Left cardiac atrium (tissue), 4 donors: ENCODE data around the gene MAFF. TPM values are rescaled to one million over a fixed set of nuclear protein-coding genes. Genes with fewer than 3 reads are reported as not detected.
A peak's percentile ranks its signal among the peaks of the same experiment; 100 is the strongest.

Experiments used
- ATAC-seq, 2 donors: fragments of 200-7000 bp; cut with Tn5 transposase; one replicate each; pipeline ENCODE4 v1.9.1; 2020; ENCODE audit warnings: mild to moderate bottlenecking in 2 of 2, moderate library complexity in 2 of 2
- DNase-seq: peaks from one replicate; pipeline ENCODE4 v3.0.0-alpha.2; 2020
- intact Hi-C, 2 donors: fragments of 100-400 bp; cut with DNase I; formaldehyde crosslinking; loops; one replicate each; pipeline versions ENCODE4 v1.14.1 to v1.15.1; 2022 to 2023
- total RNA-seq, 2 donors: library from RNA; stranded (reverse); fragmentation: NEBNext Ultra II Directional; extraction: Animal tissue kit (Norgen Biotek cat#: 25700); gene quantifications; one replicate each; pipeline ENCODE4 v1.2.1, GENCODE V29; 2021
- donor health status: DM: no; HTN: yes; CAD: no.
- donor health status: DM: no; HTN: yes; CAD: no; lungs with severe emphysema.
- donor health status: DM: yes; HTN: yes; CAD: no.
- donor health status: Dilated cardiomyopathy.

Gene MAFF
- total RNA-seq, 2 donors from 2014 or later = 9.4 to 27.8 TPM

GRCh38 chr22:38215156-38216038 lies 13.6 kb downstream of the MAFF start:
- intact Hi-C loops = no loop called here
- no peak for DNase-seq
- no peak for ATAC-seq

DNA sequence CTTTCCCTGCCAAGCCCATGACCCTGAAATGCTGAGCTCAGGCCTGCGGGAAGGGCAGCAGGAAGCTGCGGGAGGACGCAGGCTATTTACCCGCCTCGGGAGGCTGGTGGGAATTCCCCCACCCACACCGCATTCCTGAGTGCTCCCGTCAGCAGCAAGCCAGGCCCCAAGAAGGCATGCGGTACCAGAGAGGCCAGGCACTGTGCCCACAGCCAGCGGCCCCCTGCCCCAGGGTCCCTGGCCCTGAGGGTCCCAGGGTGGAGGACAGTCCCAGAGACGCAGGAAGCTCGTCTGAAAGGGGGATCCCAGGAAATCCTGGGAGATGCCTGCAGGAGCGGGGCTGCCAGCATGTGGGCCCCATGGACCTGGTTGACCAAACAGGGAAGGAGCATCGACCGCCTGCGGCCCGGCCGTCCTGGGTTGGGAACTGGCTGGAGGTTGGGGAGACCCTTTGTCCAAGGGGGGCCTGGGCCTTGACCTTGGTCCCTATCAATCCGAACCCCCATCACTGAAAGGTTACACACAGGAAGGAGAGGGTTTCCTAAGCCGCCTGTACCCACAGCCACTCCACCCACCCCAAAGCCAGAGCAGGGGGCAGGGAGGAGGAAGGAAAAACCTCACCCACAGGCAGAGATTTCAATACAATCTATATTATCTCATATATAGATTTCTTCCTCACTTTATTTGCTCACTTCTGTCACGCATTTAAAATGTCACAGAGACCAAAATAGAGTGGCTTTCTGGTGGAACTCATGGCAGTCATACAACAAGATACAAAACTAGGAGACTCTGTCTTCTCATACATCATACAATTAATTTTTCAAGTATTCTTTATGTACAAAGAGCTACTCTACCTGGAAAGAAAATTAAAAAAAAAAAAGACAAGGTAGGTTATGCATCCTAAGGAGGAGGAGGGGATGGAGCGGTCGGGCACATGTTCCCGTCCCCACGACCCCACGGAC lies 17.1 kb downstream of the MAFF start:
- peak; percentile 90 for DNase-seq
- ATAC-seq = peak; percentile 79 to 81
- intact Hi-C loops = no loop called here

- ATAC-seq (peak in 1 of 2 donors; percentile 5), DNase-seq (no peak)
- intact Hi-C loops = no loop called here
Observed at GRCh38 chr22:38219632-38220031, 17.8 kb downstream of the MAFF start.

DNA sequence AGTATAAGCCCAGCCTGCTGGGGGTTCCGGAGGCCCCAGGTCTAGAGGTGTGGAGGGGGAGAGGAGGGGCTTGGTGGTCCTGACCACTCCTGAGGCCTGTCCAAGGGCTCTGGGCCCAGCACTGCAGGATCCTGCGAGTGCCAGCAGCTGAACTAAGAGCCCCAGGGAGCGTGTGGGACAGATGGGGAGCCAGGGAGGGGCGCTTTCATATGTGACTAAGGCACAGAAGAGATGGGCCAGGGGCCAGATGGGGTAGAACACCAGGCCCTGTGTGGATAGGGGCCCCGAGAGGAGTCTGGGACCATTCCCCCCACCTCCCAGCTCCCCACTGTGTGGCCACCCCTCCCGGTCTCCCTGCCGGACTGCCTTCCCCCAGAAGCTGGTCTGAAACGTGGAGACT lies 18.4 kb downstream of the MAFF start:
- no peak for ATAC-seq
- intact Hi-C loops = no loop called here
- no peak for DNase-seq

DNA sequence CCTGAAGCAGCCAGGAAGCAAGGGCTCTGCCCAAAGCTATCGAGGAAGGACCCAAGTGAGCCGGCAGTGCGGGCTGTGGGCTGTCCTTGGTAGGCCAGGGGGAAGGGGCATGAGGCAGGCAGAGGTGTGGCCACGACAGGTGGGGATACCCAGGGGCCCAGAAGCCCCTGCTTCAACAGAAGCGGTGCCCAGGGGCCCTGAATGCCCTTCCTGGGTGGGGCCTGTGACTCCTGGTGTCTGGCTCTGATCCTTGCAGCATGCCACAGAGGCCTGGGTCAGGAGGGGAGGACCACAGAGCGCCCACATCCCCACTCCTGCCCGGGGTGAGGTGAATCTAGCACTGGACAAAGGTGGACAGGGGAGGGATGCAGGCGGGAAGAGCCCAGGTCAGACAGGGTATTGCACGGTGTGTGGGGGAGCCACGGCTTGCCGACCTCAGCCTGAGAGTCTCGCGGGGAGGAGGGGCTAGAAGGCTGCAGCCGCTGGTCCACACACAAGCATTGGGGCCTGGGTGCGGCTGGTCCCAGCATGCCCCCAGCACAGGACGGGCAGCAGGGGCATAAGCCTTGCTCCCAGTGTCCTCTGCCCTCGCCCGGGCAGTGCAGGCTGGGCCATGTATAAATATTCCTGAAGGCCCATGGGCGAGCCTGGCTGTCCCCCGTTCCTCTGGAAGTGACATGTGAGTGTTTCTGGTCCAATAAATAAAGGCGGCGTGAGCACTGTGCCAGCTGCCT lies 19.0 kb downstream of the MAFF start:
- ATAC-seq (no peak), DNase-seq (peak; percentile 22)
- intact Hi-C loops = no loop called here

- ATAC-seq (no peak), DNase-seq (no peak)
- intact Hi-C loops = no loop called here
Observed at GRCh38 chr22:38221407-38221806, 19.6 kb downstream of the MAFF start.

DNA sequence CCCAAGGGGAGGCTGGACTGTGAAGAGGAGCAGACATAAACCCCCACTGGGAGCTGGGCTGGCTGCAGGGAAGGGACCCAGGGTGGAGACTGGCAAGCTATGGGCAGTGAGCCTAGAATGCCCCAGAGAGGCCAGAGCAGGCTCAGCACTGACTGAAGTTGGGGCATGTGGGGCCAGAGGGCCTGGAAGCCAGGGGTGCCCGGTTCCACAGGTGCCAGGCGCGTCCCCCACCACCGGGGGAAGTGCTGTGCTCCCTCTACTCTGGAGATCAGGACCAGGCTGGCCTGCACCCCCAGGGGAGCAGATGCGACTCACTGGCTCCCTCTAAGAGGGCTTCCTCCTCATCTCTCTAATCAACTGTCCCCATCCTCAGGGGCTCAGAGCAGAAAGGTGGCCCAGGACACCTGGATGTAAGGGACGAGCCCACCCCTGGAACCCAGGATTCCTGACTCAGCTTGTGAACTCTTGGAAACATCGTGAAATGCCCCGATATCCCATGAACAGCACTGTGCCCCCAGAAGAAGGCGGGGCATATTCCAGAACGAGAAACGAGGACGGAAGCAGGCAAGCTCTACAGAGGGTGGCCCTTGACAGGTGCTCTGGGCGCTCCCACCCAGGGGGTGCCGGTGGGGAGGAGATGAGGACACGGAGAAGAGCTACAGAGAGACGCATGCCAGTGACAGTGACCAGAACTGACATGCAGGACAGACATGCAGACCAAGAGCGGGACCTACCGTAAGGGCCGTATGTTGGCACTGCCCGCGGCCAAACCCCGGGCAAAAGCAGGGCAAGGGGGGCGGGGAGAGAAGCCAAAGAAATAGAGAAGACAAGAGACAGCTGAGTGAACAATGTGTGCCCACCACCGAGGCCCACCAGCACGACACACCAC lies 20.4 kb downstream of the MAFF start:
- ATAC-seq (no peak), DNase-seq (no peak)
- intact Hi-C loops = no loop called here

GRCh38 chr22:38222797-38223119 lies 21.0 kb downstream of the MAFF start:
- ATAC-seq = no peak
- intact Hi-C loops = no loop called here
- no peak for DNase-seq

DNA sequence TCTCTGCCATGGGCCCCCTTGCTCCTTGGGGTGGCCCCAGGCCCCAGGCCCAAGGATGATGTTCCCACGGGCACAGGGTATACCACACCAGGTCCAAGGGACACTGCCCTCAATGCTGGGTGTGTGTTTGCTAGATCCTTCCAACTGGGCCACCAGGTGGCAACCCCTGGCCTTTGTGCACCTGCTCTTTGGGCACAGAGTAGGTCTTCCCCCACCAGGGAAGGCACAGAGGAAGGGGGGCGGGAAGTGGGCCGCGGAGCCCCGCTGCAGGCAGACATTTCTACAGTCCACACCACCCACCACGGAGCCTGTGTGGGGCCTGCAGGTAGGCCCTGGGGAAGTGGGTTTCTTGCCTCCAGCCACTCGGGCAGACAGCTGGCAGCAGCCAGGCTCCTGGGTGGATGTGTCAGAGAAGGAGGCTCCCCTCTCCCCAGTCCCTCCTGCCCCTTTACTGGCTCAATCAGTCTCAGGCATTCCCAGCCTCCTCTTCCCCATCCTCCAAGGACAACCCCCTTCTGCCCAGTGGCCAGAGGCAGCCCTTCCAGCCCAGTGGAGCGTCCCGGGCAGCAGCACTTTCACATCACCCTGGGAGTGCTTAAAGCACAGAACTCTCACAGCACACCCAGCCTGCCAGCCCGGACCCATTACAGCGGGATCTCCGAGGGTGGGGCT lies 21.6 kb downstream of the MAFF start:
- ATAC-seq (no peak), DNase-seq (no peak)
- intact Hi-C loops = no loop called here

DNA sequence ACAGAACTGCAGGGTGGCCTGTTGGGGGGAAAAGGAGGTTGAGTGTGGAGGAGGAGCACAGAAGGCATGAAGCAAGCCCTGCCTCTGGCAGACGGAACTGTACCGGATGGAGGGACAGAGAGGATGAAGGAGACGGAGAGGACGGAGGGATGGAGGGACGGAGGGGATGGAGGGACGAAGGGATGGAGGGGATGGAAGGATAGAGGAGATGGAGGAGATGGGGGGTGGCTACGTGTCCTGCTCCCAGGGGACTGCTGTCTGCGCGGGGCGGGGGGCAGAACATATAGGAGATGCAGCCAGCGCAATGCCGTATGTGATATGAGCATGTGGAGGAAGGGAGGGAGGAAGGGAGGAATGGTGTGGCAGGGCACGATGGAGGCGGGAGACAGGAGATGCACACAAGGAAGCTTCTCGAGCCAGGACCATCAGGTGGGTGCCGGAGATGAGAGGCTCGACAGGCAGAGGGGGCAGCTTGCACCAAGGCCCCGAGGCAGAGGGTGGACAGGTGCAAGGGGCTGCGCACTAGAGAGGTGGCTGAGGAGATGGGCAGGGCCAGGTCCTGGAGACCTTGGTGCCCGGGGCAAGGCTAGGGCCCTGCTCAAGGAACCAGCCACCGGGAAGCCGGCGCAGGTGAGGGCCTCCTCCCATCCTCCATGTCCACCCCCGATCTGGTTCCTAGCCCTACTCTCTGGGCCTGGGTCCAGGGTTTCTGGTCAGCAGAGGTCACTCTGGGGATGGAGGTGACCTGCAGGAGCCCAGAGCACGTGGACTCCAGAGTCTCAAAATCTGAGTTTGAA lies 25.3 kb downstream of the MAFF start:
- ATAC-seq = no peak
- intact Hi-C loops = no loop called here
- DNase-seq = no peak

DNA sequence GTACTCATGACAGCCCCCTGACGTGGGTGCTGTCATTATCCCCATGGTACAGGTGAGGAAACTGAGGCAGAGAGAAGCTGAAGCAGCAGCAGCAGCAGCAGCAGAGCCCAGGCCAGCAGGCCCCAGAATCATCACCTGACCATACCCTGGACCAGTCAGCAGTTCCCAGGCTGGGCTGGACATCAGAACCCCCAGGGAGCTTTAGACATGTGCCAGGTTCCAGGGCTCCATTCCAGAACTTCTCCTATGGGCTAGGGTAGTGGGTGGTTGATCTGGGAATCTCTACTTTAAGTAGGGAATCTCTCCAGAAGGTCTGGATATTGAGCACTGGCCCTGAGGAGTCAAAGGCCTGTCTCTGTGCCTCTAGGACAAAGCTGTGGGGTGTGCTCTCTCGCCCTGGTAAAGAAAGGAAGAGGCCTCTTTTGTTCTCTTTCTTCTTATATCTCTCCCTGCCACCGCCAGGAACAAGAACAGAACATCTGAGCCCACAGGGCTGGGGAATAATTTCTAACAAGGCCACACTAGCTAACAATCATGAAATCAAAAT lies 26.6 kb downstream of the MAFF start:
- DNase-seq (no peak), ATAC-seq (peak in 1 of 2 donors; percentile 3)
- intact Hi-C loops = no loop called here

- peak; percentile 68 for DNase-seq
- intact Hi-C loops = no loop called here
- peak in 1 of 2 donors; percentile 60 for ATAC-seq
Observed at GRCh38 chr22:38228873-38229740, 27.3 kb downstream of the MAFF start.

DNA sequence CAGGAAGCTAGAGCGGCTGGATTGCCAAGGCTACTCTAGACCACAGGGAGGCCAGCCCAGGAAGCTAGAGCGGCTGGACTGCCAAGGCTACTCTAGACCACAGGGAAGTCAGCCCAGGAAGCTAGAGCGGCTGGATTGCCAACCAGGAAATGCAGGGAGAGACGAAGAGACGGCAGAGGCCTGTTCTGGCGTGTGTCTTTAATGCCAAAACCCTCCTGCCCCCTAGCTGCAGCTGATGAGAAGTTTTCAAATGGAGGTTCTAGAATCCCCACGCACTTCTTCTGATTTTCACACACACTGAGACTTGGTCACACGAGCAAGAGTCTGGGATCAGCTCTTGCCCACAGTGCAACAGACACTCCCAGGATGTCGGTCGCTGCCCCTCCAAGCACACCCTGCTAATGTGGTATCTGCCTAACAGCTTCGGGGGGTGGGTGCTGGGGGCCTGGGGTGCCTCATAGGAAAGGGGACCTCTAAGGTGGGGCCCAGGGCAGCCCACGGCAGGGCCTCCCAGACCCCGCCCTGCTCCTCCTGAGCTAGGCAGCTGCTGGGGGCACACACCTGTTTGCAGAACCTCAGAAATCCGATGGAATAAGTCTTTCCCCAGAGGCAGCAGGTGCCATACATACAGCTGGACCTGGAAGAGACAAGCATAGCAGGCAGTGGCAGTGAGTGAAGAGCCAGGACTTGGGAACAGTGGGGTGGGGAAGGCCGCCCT lies 28.5 kb downstream of the MAFF start:
- intact Hi-C loops = loop anchor here in 1 of 2 donors (10.0 kb wide), 1 partner anchor 115 kb away; the partner anchor contains the start of gene BAIAP2L2
- ATAC-seq (peak in 1 of 2 donors; percentile 9), DNase-seq (no peak)

DNA sequence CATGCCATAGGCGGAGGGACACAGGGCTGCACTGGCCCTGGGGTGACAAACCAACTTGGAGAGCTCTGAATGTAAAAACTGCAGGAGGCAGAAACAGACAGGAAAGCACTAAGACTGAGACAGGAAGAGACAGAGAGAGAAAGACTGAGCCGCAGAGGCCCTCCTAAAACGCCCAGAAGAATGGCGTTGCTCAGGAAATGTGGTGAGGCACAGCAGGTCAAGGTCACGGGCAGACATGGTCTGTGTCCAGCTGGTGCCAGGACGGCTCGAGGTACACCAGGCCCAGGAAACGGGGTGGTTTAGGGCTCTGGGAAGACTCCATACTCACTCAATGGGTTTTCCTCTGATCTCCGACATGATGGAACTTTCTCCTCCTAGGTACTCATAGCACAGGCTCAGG lies 29.1 kb downstream of the MAFF start:
- intact Hi-C loops = loop anchor here in 1 of 2 donors (10.0 kb wide), 1 partner anchor 116 kb away; the partner anchor contains the start of gene BAIAP2L2
- DNase-seq = no peak
- no peak for ATAC-seq

DNA sequence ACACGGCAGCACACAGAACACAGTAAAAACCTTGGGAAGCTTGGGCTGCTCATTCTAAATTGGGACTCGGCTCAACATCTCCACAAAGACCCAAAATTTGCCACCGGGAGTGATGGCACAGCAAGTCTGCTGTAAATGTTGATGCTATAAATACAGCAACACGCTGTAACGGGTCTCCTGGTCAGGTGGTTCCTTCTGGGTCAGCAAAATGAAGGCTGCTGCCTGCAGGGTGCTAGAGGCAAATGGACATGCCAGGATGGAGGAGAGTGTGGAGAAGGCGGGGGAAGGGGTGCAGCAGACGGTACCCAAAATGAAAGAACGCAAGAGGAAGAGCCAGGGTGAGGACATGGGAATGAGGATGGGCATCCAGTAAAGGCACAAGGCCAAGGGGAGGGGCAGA lies 30.4 kb downstream of the MAFF start:
- ATAC-seq (no peak), DNase-seq (no peak)
- intact Hi-C loops = loop anchor here in 1 of 2 donors (10.0 kb wide), 1 partner anchor 117 kb away; the partner anchor contains the start of gene BAIAP2L2
